ENCODE results near the gene ADTRP.
"Not testable (repeated sequence)": the region's sequence is repeated elsewhere in the genome, so short reads cannot be mapped to it uniquely, and the experiment has no call there.

Gene ADTRP

DNA sequence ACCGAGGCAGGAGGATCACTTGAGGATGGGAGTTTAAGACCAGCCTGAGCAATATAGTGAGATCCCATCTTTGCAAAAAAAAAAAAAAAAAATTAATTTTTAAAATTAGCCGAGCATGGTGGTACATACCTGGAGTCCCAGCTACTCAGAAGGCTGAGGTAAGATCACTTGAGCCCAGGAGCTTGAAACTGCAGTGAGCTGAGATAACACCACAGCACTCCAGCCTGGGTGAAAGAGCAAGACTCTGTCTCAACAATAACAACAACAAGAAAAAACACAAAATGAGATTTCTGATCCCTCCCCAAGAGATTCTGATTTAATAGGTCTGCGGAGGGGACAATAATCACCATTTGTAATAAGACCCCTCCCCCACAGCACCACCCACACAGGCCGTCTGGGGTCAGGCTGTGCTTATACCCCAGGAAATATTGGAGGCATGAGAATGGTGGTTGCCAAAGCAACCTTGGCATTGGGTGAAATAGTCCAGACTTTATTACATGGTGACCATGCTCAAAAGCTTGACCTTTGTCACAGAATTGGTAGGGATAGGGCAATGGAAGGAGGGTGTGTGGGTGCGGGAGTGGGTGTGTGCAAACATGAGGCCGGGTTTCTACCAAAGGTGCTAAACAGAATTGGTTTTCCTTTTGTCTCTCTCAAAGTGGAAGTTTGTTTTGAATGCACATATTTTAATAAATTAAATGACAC, 24.4 kb upstream of the ADTRP start:
- DNase-seq: no peak

DNA sequence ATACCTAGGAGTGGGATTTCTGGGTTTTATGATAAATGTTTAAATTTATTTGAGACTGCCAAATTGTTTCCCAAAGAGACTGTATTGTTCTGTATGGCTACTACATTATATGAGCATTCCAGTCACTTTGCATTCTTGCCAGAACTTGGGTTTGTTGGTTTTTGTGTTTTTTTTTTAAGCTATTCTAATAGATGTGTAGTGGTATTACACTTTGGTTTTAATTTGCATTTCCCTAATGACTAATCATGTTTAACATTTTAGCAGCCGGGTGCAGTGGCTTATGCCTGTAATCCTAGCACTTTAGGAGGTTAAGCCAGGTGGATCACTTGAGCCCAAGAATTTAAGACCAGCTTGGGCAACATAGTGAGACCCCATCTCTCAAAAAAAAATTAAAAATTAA, 21.9 kb upstream of the ADTRP start:
- not testable (repeated sequence) for DNase-seq

- no peak for DNase-seq
Measured at GRCh38 chr6:11798538-11798937, 19.9 kb upstream of the ADTRP start.

DNA sequence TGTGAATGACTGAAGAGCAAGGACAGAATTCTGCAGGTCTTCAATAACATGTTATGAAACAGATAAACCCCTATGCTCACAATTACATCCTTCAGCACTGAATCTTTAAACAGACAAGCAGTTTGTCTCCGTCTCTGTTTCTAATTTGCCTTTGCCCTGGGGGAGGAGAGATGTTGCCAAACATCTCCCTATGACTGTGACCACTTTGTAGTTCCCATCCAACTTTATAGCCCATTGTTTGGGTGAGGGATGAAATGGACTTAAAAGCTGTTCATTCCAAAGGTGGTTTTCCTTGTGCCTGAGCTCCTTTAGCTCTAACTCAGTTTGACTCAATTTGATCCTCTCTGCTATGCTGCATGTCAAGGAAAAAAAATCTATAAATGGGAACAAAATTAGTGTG, 19.5 kb upstream of the ADTRP start:
- DNase-seq: no peak

DNA sequence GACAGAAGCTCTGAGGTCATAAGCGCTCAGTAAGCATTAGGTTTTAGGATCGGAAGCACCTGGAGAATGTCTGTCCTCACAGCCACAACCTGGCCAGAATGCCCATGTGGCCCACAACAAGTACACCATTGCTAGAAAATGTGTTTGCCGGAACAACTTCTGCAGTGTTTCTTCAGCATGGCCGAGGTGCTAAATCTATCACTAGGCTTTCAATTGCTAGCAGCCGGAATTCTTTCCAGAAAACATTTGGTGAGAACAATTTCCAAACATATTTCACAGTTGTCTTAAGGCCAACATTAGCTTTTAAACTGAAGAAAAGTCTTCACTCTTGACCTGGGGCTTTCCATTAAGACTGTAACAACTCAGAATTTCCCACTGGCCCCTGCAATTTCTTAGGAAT, 18.2 kb upstream of the ADTRP start:
- DNase-seq: no peak

GRCh38 chr6:11795403-11795802, 16.8 kb upstream of the ADTRP start:
- no peak for DNase-seq

DNA sequence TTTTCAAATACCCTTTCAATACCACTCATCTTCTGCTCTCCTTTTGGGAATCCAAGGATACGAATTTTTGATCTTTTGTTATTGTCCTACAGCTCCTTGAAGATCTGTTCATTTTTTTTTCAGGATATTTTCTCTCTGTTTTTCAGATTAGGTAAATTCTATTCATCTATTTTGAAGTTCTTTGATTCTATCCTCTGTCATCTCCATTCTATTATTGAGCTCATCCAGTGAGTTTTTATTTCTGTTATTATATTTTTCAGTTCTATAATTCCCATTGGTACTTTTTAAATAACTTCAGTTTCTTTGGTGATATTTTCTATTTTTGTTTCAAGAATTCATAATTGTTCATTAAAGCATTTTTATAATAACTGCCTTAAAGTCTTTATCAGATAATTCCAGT, 14.7 kb upstream of the ADTRP start:
- DNase-seq: no peak

GRCh38 chr6:11791354-11792107, 12.9 kb upstream of the ADTRP start:
- DNase-seq: no peak

- DNase-seq: no peak
Measured at GRCh38 chr6:11789744-11790143, 11.1 kb upstream of the ADTRP start.

- DNase-seq: no peak
Measured at GRCh38 chr6:11788043-11788442, 9.4 kb upstream of the ADTRP start.

DNA sequence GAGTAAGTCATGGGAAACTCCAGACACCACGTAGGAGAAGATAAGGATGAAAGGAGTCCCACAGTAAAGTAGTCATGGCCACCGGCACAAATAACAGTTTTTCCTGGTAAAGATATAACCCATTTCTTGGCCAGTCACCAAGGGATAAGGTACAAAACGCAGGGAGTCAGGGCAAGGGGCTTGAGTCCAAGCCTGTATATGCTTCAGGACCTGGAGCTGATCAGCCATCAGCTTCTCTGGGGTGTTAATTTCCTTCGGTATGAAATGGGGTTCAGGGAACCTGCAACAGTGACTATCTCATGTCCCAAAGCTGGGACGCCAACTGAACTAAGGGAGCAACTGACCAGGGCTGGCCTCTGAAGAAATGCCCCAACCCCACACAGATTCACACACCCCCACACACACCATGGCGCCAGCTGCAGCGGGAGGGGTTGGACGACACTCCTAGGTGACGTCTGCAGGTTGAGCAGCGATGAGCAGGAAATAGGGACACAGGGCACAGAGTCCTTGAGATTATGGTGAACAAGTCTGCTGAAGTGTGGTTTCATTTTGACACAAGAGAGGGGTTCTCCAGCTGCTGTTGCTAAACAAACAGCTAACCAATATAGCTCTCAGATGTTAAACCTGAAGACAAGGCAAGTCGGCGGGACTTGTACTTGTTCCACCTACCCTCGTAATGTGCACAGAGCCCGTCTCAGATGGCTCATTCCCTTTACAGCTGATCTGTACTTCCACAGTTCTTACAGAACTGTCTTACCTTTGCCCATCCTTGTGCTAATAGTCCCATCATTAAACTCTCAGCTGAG, 7.4 kb upstream of the ADTRP start:
- no peak for DNase-seq

GRCh38 chr6:11785415-11785773, 6.8 kb upstream of the ADTRP start:
- no peak for DNase-seq

- no peak for DNase-seq
Measured at GRCh38 chr6:11784341-11784740, 5.7 kb upstream of the ADTRP start.

- DNase-seq: no peak
Measured at GRCh38 chr6:11783524-11784064, 5.0 kb upstream of the ADTRP start.

DNA sequence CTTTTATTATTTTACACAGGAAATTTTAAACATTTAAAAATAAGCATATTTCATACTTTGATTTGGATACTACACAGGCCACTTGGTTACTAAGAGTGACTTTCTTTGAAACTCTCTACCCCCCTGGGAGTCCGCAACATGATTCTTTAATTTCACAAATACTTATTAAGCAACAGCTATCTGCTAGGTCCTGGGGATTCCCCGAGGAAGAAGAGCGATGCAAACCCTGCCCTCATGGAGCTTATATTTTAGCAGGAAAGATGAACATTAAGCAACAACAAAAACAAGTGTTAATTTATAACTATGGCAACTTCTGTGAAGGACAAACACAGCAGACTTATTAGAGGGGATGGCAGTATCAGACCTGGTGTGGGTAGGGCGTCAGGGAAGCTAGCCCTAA, 3.9 kb upstream of the ADTRP start:
- DNase-seq: no peak

DNA sequence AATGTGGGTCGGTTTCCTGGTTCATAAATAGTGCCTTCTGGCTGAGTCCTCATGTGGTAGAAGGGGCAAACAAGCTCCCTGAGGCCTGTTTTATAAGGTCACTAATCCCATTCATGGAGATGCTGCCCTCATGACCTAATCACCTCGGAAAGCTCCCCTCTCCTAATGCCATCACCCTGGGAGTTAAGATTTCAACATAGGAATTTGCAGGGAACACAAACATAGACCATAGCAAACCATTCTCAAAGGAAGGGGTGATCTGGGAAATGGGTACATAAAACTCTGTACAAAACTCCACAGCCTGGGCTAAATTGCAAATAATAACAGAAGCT, 1.5 kb upstream of the ADTRP start:
- no peak for DNase-seq

DNA sequence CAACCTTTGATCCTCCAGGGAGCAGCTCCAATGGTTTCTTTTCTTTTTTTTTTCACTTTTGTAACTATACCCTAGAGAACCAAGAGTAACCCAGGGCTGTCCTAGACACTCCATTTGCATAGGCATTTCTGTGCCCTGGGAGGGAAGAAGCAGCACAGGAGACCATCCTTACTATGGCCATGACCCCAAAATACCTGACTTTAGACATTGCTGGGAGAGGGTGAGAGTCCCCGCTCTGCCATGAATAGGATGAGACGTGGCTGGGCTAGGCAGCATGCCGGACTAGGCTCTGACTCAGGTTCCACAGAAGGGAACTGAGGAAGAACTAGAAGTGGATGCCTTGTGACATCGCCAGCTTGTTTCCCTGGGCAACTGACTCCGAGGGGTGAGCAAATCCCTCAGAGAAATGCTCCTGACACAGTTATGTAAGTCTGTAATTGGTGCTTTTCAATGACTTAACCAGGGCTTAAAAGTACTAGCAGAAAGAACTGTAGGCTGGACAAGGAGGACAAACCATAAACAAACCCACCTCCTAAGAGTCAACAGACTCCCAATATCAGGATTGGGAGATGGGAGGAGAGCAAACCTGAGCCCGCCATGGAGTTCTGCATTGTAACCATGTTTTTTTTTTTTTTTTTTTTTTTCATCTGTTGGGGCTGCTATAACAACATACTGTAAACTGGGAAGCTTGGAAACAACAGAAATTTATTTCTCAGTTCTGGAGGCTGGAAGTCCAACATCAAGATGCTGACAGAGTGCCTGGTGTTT, 910 bp upstream of the ADTRP start:
- DNase-seq: no peak

GRCh38 chr6:11778036-11778435, 567 bp downstream of the ADTRP start:
- DNase-seq: no peak

DNA sequence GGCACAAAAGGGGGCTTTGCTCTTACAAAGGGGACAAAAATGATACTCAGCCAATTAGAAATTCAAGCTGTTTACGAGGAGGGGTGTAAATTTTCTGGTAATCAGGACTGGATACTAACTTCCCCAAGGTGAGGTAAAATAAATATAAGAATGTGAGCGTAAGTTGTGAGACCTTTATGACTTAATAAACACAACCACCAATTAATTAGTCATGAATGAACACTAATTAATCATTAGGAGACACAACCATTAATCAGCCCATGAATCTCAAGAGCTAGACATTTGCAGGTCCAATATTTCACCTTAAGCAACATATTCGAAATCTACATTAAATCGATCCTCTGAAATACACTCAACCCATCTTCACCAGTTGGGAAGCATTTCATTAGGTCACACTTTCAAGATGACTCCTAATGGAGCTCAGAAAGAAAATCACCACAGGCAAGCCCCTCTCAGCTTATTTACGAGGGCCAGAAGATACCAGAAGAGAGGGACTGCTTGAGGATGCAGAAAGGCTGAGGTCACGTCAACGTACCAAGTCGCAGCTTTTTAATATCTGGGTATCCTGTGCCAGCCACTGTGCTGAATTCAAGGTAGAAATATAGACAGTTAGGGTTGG, 2.7 kb downstream of the ADTRP start:
- DNase-seq: no peak

GRCh38 chr6:11774426-11774825, 4.2 kb downstream of the ADTRP start:
- DNase-seq: no peak

DNA sequence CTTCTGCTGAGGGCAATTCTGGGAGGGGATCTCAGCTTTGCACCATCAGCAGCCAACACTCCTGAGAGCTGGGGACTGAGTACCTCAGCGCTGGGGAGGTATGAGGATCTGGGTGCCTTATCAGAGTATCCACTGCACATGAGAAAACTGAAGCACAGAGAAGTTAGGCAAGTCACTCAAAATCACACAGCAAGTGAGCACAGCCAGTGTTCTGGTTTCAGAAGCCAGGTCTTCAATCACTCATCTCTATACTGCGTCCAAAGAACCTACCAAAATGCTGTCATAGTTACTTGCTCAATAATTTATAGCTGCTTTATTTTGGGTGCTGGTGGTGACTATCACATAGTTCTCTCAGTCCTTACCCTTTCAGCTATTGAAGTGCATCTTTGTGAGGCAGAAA, 5.0 kb downstream of the ADTRP start:
- DNase-seq: no peak

DNA sequence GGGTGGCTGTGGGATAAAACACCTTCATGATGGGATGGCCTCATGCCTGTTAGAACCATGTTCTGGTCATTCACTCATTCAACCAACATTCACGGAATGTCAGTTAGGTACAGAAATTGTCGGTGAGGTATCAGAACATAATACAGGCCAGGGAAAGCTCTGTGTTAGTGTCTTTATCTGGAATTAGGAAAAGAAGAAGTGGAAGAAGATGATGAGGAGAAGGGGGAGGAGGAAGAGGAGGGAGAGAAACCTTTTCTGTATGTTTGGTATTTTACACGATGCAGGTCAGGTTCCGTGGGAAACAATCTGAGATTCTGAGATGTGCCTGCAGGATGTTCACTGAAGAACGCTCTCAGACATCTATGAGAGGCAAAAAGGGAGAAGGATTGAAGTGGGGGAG, 5.6 kb downstream of the ADTRP start:
- DNase-seq: no peak
